ENCODE measurements around the gene GAB2. TPM values are rescaled to one million over a fixed set of nuclear protein-coding genes. Genes with fewer than 3 reads are reported as not detected.

The GAB2 gene
- total RNA-seq, 1 donor from 2014 or later: 65.8 TPM

GRCh38 chr11:78255919-78256318 lies 161.7 kb downstream of the GAB2 start:
- intact Hi-C loops (cut with DNase I): no loop called here
- no peak for TF ChIP-seq CTCF (IDR thresholded peaks at IDR 0.05)
- H3K27ac ChIP-seq: peak overlapping the region; percentile 12

GRCh38 chr11:78254268-78254667 lies 163.4 kb downstream of the GAB2 start:
- no peaks in the 10 kb centered on the region for H3K27me3 ChIP-seq
- DNase-seq (no peak), ATAC-seq (no peak)
- H3K27ac ChIP-seq: no peak overlapping the region
- intact Hi-C loops (cut with DNase I): no loop called here
- H3K4me1 ChIP-seq: peaks cover 23% of the 10 kb centered on the region
- H3K36me3 ChIP-seq: peaks cover 9% of the 10 kb centered on the region
- H3K4me3 ChIP-seq: no peak overlapping the region
- TF ChIP-seq CTCF (IDR thresholded peaks at IDR 0.05): no peak
- H3K9me3 ChIP-seq: no peaks in the 10 kb centered on the region

More at GRCh38 chr11:78255919-78256318, 161.7 kb downstream of the GAB2 start:
- DNase-seq (no peak), ATAC-seq (no peak)
- no peaks in the 10 kb centered on the region for H3K9me3 ChIP-seq
- H3K4me3 ChIP-seq: no peak overlapping the region
- no peaks in the 10 kb centered on the region for H3K27me3 ChIP-seq
- H3K36me3 ChIP-seq: no peaks in the 10 kb centered on the region
- H3K4me1 ChIP-seq: peaks cover 19% of the 10 kb centered on the region

- H3K9me3 ChIP-seq: no peaks in the 10 kb centered on the region
- H3K4me3 ChIP-seq: no peak overlapping the region
- no peak overlapping the region for H3K27ac ChIP-seq
- no peaks in the 10 kb centered on the region for H3K27me3 ChIP-seq
- peaks cover 11% of the 10 kb centered on the region for H3K36me3 ChIP-seq
- DNase-seq (no peak), ATAC-seq (no peak)
- no peak for TF ChIP-seq CTCF (IDR thresholded peaks at IDR 0.05)
- peaks cover 23% of the 10 kb centered on the region for H3K4me1 ChIP-seq
- intact Hi-C loops (cut with DNase I): no loop called here
Measured at GRCh38 chr11:78253797-78254196, 163.8 kb downstream of the GAB2 start.

GRCh38 chr11:78251083-78251775 lies 166.4 kb downstream of the GAB2 start:
- peak; percentile 45 for ATAC-seq
- Histone ChIP-seq H3K9me3 (no peaks in the 10 kb centered on the region), H3K4me3 (no peak overlapping the region), H3K27ac (no peak overlapping the region), H3K36me3 (peaks cover 20% of the 10 kb centered on the region), H3K4me1 (peaks cover 17% of the 10 kb centered on the region), H3K27me3 (no peaks in the 10 kb centered on the region)
- no peak for DNase-seq
- intact Hi-C loops (cut with DNase I): no loop called here
- no peak for TF ChIP-seq CTCF (IDR thresholded peaks at IDR 0.05)

GRCh38 chr11:78250099-78250498 lies 167.5 kb downstream of the GAB2 start:
- Histone ChIP-seq H3K9me3 (no peaks in the 10 kb centered on the region), H3K27me3 (no peaks in the 10 kb centered on the region), H3K36me3 (peaks cover 20% of the 10 kb centered on the region), H3K27ac (no peak overlapping the region), H3K4me1 (peaks cover 15% of the 10 kb centered on the region), H3K4me3 (no peak overlapping the region)
- DNase-seq (no peak), ATAC-seq (no peak)
- TF ChIP-seq CTCF (IDR thresholded peaks at IDR 0.05): no peak
- intact Hi-C loops (cut with DNase I): no loop called here

Measured in upper lobe of right lung (tissue), 1 donor.